Smooth muscle cell (in vitro differentiated cells): ENCODE measurements around the gene C12orf43. TPM values are rescaled to one million over a fixed set of nuclear protein-coding genes. Genes with fewer than 3 reads are reported as not detected.

Experiments used
- DNase-seq: peaks from one replicate; lab custom pipeline; 2025; ENCODE audit not compliant: unreplicated experiment; lab: John Stamatoyannopoulos, UW
- H2AFZ ChIP-seq: fragments of 200-600 bp; sonication (generic); 2 replicates; pipeline ENCODE4 v1.6.0; 2016; ENCODE audit warnings: antibody characterized with exemption, low read depth, mild to moderate bottlenecking
- H3F3A ChIP-seq: fragments of 200-600 bp; sonication (generic); 2 replicates; pipeline ENCODE4 v1.6.0; 2017; ENCODE audit warnings: antibody characterized with exemption, low read depth
- H3K27ac ChIP-seq: fragments of 200-600 bp; sonication (generic); 2 replicates; pipeline ENCODE4 v1.5.1; 2016; ENCODE audit warnings: low read depth, mild to moderate bottlenecking
- H3K27me3 ChIP-seq: fragments of 200-600 bp; sonication (generic); 2 replicates; pipeline ENCODE4 v1.6.1; 2016; ENCODE audit warnings: low read depth, mild to moderate bottlenecking
- H3K36me3 ChIP-seq: fragments of 200-600 bp; sonication (generic); 2 replicates; pipeline ENCODE4 v1.5.1; 2016; ENCODE audit warnings: low read depth
- H3K4me1 ChIP-seq: fragments of 200-600 bp; sonication (generic); 2 replicates; pipeline ENCODE4 v1.5.1; 2016; ENCODE audit warnings: low read depth
- H3K4me2 ChIP-seq: fragments of 200-600 bp; sonication (generic); 2 replicates; pipeline ENCODE4 v1.6.0; 2016; ENCODE audit warnings: mild to moderate bottlenecking
- H3K4me3 ChIP-seq: fragments of 200-600 bp; sonication (generic); 2 replicates; pipeline ENCODE4 v1.5.1; 2016; ENCODE audit warnings: mild to moderate bottlenecking
- H3K79me2 ChIP-seq: fragments of 200-600 bp; sonication (generic); 2 replicates; pipeline ENCODE4 v1.6.0; 2016; ENCODE audit warnings: low read depth, mild to moderate bottlenecking
- H3K9ac ChIP-seq: fragments of 200-600 bp; sonication (generic); 2 replicates; pipeline ENCODE4 v1.6.0; 2016; ENCODE audit warnings: low read depth
- H3K9me3 ChIP-seq: fragments of 200-600 bp; sonication (generic); replicated peaks from 2 replicates; pipeline ENCODE4 v1.5.1; 2016; ENCODE audit warnings: low read depth
- H4K20me1 ChIP-seq: fragments of 200-600 bp; sonication (generic); 2 replicates; pipeline ENCODE4 v1.6.0; 2016; ENCODE audit warnings: low read depth
- WGBS: methylation state at CpG from one replicate; pipeline ENCODE4 v1.1.7; 2016; ENCODE audit warnings: low lambda C conversion rate; 5-methylcytosine and 5-hydroxymethylcytosine counted together
- polyA plus RNA-seq: library from polyadenylated mRNA; unstranded; fragments of >200 nt; fragmentation: Nextera tagmentation; extraction: Ambion mirVana; gene quantifications from 2 replicates; pipeline ENCODE4 v1.2.1, GENCODE V29; 2016
- total RNA-seq: library from RNA; depleted of rRNA; stranded (reverse); fragments of >200 nt; gene quantifications from 2 replicates; pipeline ENCODE4 v1.2.3, GENCODE V29; 2014
- TF ChIP-seq, protein P1 (sequence below): fragments of 200-600 bp; sonication (generic); IDR thresholded peaks from 2 replicates; pipeline ENCODE4 v1.5.1; 2017; ENCODE audit warnings: borderline replicate concordance, mild to moderate bottlenecking, antibody characterized with exemption; ENCODE audit not compliant: insufficient read depth, poor library complexity, severe bottlenecking

The C12orf43 gene
- total and polyA plus RNA-seq, 2 experiments from 2014 or later: 9.4 to 14.1 TPM

DNA sequence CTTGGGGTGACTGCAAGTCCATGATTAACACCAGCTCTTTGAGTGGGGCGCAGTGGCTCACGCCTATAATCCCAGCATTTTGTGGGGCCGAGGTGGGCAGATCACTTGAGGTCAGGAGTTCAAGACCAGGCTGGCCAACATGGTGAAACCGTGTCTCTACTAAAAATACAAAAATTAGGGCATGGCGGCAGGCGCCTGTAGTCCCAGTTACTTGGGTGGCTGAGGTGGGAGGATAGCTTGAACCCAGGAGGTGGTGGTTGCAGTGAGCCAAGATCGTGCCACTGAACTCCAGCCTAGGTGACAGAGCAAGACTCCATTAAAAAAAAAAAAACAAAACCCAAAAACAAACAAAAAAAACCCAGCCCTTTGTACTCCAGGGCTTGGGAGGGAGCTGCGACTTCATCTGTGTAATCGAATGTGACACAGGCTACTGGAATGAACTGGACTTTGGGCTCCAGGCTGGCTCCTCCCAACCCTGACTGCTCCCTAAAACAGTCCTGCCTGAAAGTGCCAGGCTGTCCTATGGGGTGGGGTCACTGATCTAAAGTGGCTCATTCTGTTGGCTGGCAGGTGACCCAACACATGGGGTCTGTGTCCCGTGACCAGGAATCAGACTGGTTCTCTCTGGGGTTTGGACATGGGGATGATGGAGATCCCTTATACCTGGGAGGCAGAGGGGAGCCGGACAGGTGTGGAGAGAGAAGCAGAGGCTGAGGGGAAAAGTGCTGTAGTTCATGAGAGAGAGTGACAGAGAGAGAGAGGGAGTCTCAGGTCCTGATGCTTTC is 9.3 kb upstream of the C12orf43 start:
- H3K4me2 ChIP-seq: no peak overlapping the region
- no peak for DNase-seq
- no peak overlapping the region for H3K9ac ChIP-seq
- no peak overlapping the region for H3K4me3 ChIP-seq
- no peaks in the 10 kb centered on the region for H3K4me1 ChIP-seq
- no peaks in the 10 kb centered on the region for H3K27me3 ChIP-seq
- no peaks in the 10 kb centered on the region for H3K36me3 ChIP-seq
- H3K27ac ChIP-seq: no peak overlapping the region
- H3K9me3 ChIP-seq: no peaks in the 10 kb centered on the region
- no peak overlapping the region for H2AFZ ChIP-seq
- H3F3A ChIP-seq: no peaks in the 10 kb centered on the region
- TF ChIP-seq, protein P1, sequence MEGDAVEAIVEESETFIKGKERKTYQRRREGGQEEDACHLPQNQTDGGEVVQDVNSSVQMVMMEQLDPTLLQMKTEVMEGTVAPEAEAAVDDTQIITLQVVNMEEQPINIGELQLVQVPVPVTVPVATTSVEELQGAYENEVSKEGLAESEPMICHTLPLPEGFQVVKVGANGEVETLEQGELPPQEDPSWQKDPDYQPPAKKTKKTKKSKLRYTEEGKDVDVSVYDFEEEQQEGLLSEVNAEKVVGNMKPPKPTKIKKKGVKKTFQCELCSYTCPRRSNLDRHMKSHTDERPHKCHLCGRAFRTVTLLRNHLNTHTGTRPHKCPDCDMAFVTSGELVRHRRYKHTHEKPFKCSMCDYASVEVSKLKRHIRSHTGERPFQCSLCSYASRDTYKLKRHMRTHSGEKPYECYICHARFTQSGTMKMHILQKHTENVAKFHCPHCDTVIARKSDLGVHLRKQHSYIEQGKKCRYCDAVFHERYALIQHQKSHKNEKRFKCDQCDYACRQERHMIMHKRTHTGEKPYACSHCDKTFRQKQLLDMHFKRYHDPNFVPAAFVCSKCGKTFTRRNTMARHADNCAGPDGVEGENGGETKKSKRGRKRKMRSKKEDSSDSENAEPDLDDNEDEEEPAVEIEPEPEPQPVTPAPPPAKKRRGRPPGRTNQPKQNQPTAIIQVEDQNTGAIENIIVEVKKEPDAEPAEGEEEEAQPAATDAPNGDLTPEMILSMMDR: no peak
- 95% methylated on average over 11 of the region's 11 CpGs for WGBS
- H4K20me1 ChIP-seq: no peaks in the 10 kb centered on the region
- no peaks in the 10 kb centered on the region for H3K79me2 ChIP-seq

GRCh38 chr12:121023799-121024198 is 7.5 kb upstream of the C12orf43 start:
- Histone ChIP-seq H3K27ac (no peak overlapping the region), H3K9ac (no peak overlapping the region), H3K9me3 (no peaks in the 10 kb centered on the region), H3K4me2 (no peak overlapping the region), H2AFZ (no peak overlapping the region), H3K79me2 (no peaks in the 10 kb centered on the region), H3K27me3 (no peaks in the 10 kb centered on the region), H3F3A (no peaks in the 10 kb centered on the region), H3K4me1 (no peaks in the 10 kb centered on the region), H3K36me3 (no peaks in the 10 kb centered on the region), H3K4me3 (no peak overlapping the region), H4K20me1 (no peaks in the 10 kb centered on the region)
- DNase-seq: no peak
- WGBS: 84% methylated on average over 8 of the region's 8 CpGs
- TF ChIP-seq, protein P1: no peak

DNA sequence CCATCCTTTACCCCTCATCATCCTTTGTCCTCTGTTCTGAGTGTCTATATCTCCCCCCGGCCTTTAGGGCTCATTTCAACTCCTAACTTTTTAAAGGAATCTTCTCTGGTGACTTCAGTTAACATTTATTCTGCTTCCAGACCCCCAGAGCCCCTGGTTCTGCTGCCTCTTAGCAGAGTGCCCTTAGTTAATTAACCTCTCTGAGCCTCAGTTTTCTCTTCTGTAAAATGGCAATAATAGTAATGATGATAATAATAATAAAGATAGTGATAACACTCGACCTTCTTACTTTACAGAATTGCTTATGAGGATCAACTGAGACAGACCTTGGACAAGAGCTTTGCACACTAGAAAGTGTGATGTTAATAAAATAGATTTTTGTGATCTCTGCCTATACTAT is 6.4 kb upstream of the C12orf43 start:
- H3F3A ChIP-seq: no peaks in the 10 kb centered on the region
- no peaks in the 10 kb centered on the region for H3K27me3 ChIP-seq
- H3K27ac ChIP-seq: no peak overlapping the region
- TF ChIP-seq, protein P1: no peak
- no peaks in the 10 kb centered on the region for H3K9me3 ChIP-seq
- H2AFZ ChIP-seq: no peak overlapping the region
- no peak overlapping the region for H3K9ac ChIP-seq
- WGBS: 74% methylated on average over 2 of the region's 2 CpGs
- no peak overlapping the region for H3K4me2 ChIP-seq
- DNase-seq: no peak
- H3K36me3 ChIP-seq: no peaks in the 10 kb centered on the region
- H3K4me3 ChIP-seq: no peak overlapping the region
- no peaks in the 10 kb centered on the region for H3K4me1 ChIP-seq
- no peaks in the 10 kb centered on the region for H4K20me1 ChIP-seq
- no peaks in the 10 kb centered on the region for H3K79me2 ChIP-seq

DNA sequence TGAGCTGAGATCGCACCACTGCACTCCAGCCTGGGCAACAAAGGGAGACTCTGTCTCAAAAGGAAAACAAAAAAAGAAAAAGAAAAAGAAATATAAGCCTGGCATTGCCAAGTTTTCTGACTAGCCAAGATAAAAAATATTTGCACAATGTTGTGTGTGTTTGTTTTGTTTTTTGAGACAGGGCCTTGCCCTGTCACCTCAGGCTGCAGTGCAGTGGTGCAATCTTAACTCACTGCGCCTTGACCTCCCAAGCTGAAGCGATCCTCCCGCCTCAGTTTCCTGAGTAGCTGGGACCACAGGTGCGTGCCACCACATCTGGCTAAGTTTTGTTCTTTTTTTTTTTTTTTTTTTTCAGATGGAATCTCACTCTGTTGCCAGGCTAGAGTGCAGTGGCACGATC is 5.5 kb upstream of the C12orf43 start:
- Histone ChIP-seq H3K4me1 (no peaks in the 10 kb centered on the region), H3K9me3 (no peaks in the 10 kb centered on the region), H3K4me2 (no peak overlapping the region), H3K27ac (no peak overlapping the region), H4K20me1 (no peaks in the 10 kb centered on the region), H3K36me3 (no peaks in the 10 kb centered on the region), H3K4me3 (no peak overlapping the region), H3K27me3 (no peaks in the 10 kb centered on the region), H3F3A (no peaks in the 10 kb centered on the region), H2AFZ (no peak overlapping the region), H3K79me2 (no peaks in the 10 kb centered on the region), H3K9ac (no peak overlapping the region)
- no peak for DNase-seq
- 98% methylated on average over 6 of the region's 6 CpGs for WGBS
- TF ChIP-seq, protein P1: no peak
